ENCODE measurements around the gene DIPK1A.

Gene DIPK1A

GRCh38 chr1:92833840-92834239 is 127.4 kb downstream of the DIPK1A start:
- DNase-seq, result peak; percentile 33

GRCh38 chr1:92832537-92833114 is 128.6 kb downstream of the DIPK1A start:
- peak; percentile 12 for DNase-seq

- peak; percentile 97 for DNase-seq
These were observed 129.3 kb downstream of the DIPK1A start, which contains the start of gene RPL5 for GRCh38 chr1:92831762-92832536. Gene RPL5 (plus strand): TSS chr1:92832040. CDS start chr1:92832115, 75 bp downstream.

GRCh38 chr1:92831368-92831761 is 129.9 kb downstream of the DIPK1A start:
- DNase-seq, result no peak

GRCh38 chr1:92826792-92827191 is 134.5 kb downstream of the DIPK1A start:
- DNase-seq, result no peak

- DNase-seq, result no peak
These were observed 138.4 kb downstream of the DIPK1A start for GRCh38 chr1:92822879-92823278.

GRCh38 chr1:92820551-92820950 is 140.7 kb downstream of the DIPK1A start:
- no peak for DNase-seq

- DNase-seq, result no peak
These were observed 141.2 kb downstream of the DIPK1A start for GRCh38 chr1:92820024-92820423.

- peak; percentile 38 for DNase-seq
These were observed 143.1 kb downstream of the DIPK1A start for GRCh38 chr1:92817986-92818764.

- DNase-seq, result no peak
These were observed 144.0 kb downstream of the DIPK1A start for GRCh38 chr1:92817137-92817697.

GRCh38 chr1:92816732-92817131 is 144.5 kb downstream of the DIPK1A start:
- no peak for DNase-seq

GRCh38 chr1:92808381-92808780 is 152.9 kb downstream of the DIPK1A start:
- no peak for DNase-seq

- no peak for DNase-seq
These were observed 156.0 kb downstream of the DIPK1A start for GRCh38 chr1:92805216-92805615.

- DNase-seq, result peak; percentile 17
These were observed 156.5 kb downstream of the DIPK1A start for GRCh38 chr1:92804721-92805201.

GRCh38 chr1:92803140-92803887 is 157.9 kb downstream of the DIPK1A start:
- no peak for DNase-seq

- no peak for DNase-seq
These were observed 163.3 kb downstream of the DIPK1A start for GRCh38 chr1:92797961-92798360.

GRCh38 chr1:92797297-92797696 is 164.0 kb downstream of the DIPK1A start:
- no peak for DNase-seq

GRCh38 chr1:92795166-92795565 is 166.1 kb downstream of the DIPK1A start:
- no peak for DNase-seq

- DNase-seq, result no peak
These were observed 168.9 kb downstream of the DIPK1A start for GRCh38 chr1:92792340-92792782.

All from CD4-positive, alpha-beta T cell treated with Interleukin-12 subunit alpha and Interleukin-12 subunit beta, for 1 hour (primary cell).